Fibroblast of the aortic adventitia (primary cell): ENCODE data around the gene BMP7. TPM values are rescaled to one million over a fixed set of nuclear protein-coding genes. Genes with fewer than 3 reads are reported as not detected.

Experiments
- DNase-seq: peaks from one replicate; pipeline ENCODE4 v3.0.0-alpha.2; 2010; ENCODE audit warnings: low read depth
- H3K4me3 ChIP-seq: 2 replicates; pipeline ENCODE4 v1.5.1; 2011; ENCODE audit warnings: low read depth, mild to moderate bottlenecking, control low read depth, low read length, moderate library complexity
- total RNA-seq: library from RNA; depleted of rRNA; stranded (reverse); fragments of >200 nt; gene quantifications from 2 replicates; pipeline ENCODE4 v1.2.3, GENCODE V29; 2012; ENCODE audit warnings: low replicate concordance
- TF ChIP-seq, protein P1 (sequence below): IDR thresholded peaks from 2 replicates; pipeline ENCODE4 v1.5.1; 2011; ENCODE audit warnings: mild to moderate bottlenecking, low read length, control low read depth, inconsistent platforms; ENCODE audit not compliant: insufficient read depth

BMP7 gene
- total RNA-seq, 1 donor = not detected

DNA sequence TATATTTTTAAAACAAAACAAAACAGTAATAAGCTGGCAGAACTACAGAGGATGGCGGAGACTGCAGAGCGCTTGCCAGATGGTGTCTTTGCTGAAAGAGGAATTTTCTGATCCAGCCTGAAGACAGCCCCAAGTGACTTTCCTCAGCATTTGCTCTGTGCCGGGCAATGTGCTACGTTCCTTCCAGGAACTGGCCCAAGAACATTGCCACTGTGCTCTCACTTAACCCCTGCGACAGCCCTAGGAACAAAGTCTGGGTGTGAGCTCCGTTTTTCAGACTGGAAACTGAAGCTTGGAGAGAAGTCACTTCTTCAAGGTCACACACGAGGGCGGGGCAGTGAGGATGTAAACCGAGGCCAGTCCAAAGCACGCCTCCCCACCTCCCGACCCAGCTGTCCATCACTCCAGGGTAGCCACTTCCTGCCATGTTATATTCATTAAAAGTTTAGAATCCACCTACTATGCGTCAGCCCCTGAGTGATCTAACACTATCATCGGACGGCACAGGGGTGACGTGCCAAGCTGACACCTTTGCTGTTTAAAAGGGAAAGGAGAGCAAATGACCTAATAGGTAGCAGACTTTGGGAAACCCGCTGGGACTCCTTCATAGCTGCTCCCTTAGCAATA, 22.3 kb upstream of the BMP7 start:
- DNase-seq = no peak
- no peak overlapping the region for H3K4me3 ChIP-seq
- TF ChIP-seq, protein P1, sequence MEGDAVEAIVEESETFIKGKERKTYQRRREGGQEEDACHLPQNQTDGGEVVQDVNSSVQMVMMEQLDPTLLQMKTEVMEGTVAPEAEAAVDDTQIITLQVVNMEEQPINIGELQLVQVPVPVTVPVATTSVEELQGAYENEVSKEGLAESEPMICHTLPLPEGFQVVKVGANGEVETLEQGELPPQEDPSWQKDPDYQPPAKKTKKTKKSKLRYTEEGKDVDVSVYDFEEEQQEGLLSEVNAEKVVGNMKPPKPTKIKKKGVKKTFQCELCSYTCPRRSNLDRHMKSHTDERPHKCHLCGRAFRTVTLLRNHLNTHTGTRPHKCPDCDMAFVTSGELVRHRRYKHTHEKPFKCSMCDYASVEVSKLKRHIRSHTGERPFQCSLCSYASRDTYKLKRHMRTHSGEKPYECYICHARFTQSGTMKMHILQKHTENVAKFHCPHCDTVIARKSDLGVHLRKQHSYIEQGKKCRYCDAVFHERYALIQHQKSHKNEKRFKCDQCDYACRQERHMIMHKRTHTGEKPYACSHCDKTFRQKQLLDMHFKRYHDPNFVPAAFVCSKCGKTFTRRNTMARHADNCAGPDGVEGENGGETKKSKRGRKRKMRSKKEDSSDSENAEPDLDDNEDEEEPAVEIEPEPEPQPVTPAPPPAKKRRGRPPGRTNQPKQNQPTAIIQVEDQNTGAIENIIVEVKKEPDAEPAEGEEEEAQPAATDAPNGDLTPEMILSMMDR = no peak

GRCh38 chr20:57287901-57288300, 21.5 kb upstream of the BMP7 start:
- no peak for DNase-seq
- no peak overlapping the region for H3K4me3 ChIP-seq
- TF ChIP-seq, protein P1 = no peak

- DNase-seq = no peak
- TF ChIP-seq, protein P1 = no peak
- no peak overlapping the region for H3K4me3 ChIP-seq
Measured at GRCh38 chr20:57287007-57287880, 20.8 kb upstream of the BMP7 start.

DNA sequence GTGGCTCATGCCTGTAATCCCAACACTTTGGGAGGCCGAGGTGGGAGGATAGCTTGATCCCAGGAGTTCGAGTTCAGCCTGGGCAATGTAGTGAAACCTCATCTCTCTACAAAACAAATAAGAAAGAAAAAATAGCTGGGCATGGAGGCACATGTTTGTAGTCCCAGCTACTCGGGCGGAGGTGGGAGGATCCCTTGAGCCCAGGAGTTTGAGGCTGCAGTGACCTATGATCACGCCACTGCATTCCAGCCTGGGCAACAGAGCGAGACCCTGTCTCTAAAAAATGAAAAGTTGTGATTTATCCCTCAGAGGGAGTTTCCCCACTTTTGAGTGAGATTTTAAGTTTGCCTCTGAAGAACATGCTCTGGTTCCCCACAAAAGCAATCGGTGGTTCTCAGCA, 17.4 kb upstream of the BMP7 start:
- DNase-seq = no peak
- TF ChIP-seq, protein P1 = no peak
- H3K4me3 ChIP-seq = no peak overlapping the region

DNA sequence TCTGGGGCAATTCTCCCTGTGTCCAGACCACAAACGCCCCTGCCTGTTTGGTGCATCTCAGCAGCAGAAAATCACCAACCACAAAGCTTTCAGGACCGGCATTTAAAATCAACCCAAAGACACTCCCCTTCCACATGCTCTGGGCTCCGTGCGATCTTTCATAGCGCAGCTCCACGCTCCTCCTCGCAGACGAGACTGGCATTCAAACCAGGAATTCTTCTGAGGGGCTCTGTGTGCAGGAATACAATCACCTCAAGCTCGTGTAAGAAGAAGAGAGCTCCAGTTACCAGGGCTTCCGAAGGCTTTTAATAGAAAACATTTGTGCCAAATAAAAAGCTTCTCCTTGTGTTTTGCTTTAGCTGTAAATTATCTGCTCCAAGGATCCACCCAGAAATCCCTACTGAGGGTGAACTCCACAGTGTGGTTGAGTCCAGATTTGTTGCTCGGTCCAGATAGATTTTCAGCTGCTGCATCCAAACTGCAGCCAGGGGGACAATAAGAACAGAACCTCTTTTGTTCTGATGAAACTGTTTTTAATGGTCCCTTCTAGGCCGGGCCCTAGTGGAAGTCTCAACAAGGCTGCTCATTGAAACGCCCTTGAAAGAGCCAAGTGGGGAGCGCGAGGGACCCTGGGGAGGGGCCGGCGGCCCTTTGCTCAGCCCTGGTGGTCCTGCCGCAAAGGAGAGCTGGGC, 16.4 kb upstream of the BMP7 start:
- DNase-seq = no peak

DNA sequence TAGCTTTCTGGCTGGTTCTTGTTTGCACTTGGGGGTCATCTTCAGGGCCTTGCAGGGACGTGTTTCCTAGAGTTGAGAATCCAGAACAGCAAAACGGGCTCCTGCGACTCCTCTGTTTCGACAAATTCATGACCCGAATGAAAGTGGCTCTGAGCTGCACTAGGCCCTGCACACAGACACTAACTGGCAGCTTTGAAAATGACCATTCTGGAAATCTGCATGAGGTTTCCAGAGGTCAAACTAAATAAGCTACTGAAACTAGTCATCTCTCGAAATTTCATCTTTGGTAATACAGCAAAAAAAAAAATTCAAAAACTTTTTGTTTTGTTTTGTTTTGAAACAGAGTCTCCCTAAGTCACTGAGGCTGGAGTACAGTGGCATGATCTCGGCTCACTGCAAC, 15.5 kb upstream of the BMP7 start:
- no peak overlapping the region for H3K4me3 ChIP-seq
- TF ChIP-seq, protein P1 = no peak
- DNase-seq = no peak

More for the DNA sequence above, 16.4 kb upstream of the BMP7 start:
- H3K4me3 ChIP-seq = no peak overlapping the region
- TF ChIP-seq, protein P1 = no peak
